GM04504 (cell line): ENCODE measurements around the gene PLEKHA3.
"Not testable (repeated sequence)": the region's sequence is repeated elsewhere in the genome, so short reads cannot be mapped to it uniquely, and the experiment has no call there.

Source experiments
- DNase-seq: peaks from one replicate; pipeline ENCODE4 v3.0.0-alpha.2; 2012; ENCODE audit warnings: low read depth

The PLEKHA3 gene

DNA sequence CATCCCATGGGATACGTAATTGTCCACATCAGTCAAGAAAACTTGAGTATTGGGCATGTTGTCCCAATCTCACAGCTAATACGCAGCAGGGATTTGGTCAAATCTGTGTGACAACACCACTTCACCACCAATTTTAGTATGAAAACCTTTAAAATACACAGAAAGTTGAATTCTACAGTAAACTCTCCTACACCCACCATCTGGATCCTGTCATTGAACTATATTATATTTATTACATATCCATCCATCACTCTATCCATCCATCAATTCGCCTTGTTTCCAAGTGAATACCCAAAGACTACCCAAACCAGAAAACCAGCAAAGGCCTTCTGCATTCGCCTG, 1.0 kb upstream of the PLEKHA3 start:
- DNase-seq, result no peak

DNA sequence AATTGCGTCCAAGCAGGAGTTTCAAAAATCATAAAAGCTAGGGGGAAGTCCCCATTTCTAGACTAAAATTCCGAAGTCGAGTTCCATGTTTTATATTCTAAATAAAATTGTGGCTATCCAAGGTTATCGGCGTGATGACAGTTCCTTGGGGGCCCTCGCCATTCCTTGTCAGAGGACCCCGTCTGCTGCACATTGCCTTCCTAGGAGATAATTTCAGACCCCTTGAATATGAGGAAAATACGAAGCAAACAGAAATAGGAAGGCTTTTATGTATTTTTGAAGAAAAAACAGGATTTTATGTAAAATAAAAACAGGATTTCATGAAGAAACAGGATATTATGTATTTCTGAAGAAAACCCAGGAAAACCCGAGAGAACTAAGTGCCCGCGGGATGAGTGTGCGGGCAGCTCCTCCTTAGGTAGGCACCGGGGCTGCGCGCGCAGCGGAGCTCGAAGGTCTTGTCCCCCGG, 465 bp upstream of the PLEKHA3 start:
- no peak for DNase-seq

- DNase-seq, result no peak
Measured at GRCh38 chr2:178482437-178482836, 2.2 kb downstream of the PLEKHA3 start.

- no peak for DNase-seq
Measured at GRCh38 chr2:178484245-178485041, 4.2 kb downstream of the PLEKHA3 start.

DNA sequence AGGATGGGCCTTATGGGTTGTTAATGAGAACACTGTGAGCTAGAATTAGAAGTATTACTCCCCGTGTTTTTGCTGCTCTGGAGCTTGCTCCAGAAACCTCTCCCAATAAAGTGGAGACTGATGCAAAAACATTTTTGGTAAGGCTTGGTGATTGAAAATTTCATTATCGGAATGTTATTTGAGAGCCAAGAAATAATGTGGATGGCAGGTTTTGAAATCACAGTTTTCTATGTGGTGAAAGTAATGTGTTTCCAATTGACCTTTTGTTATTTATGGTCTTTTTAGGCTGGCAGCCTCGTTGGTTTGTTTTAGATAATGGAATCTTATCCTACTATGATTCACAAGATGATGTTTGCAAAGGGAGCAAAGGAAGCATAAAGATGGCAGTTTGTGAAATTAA, 5.1 kb downstream of the PLEKHA3 start:
- no peak for DNase-seq

DNA sequence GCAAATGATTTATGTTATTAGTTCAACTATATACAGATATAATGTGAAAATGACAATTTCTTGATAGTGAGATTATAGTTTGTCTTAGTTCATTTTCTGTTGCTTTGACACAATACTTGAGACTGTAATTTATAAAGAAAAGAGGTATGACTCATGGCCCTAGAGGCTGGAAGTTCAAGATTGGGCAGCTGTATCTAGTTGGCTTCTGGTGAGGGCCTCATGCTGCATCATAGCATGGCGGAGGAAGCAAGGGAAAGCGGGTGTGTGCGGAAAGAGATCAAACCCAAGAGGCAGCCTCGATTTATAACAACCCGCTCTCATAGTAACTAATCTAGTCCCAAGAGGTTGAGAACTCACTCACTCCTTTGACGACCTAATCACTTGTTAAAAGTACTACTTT, 11.4 kb downstream of the PLEKHA3 start:
- no peak for DNase-seq

DNA sequence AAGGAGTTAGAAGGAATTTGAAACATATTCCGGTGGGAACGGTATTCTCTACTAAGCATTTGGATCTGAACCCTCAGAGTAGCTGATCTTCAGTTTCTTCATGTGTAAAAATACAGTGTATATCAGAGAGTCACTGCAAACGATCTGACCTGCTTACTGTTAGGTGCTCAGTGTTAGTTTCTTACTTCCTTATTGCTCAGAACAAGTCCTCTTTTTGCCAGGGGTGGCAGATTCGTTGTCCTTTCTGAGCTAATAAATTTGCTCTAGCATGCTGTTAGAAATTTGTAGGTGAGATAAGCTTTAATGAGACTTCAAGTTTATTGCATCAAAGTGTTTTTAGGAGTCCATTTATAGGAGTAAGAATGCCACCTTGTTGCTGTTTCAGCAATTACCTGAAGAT, 15.8 kb downstream of the PLEKHA3 start:
- no peak for DNase-seq

- no peak for DNase-seq
Measured at GRCh38 chr2:178498137-178498536, 17.9 kb downstream of the PLEKHA3 start.

GRCh38 chr2:178499640-178500039, 19.4 kb downstream of the PLEKHA3 start:
- DNase-seq, result no peak

- no peak for DNase-seq
Measured at GRCh38 chr2:178502751-178503150, 22.5 kb downstream of the PLEKHA3 start.

- no peak for DNase-seq
Measured at GRCh38 chr2:178506101-178506500, 25.8 kb downstream of the PLEKHA3 start.

DNA sequence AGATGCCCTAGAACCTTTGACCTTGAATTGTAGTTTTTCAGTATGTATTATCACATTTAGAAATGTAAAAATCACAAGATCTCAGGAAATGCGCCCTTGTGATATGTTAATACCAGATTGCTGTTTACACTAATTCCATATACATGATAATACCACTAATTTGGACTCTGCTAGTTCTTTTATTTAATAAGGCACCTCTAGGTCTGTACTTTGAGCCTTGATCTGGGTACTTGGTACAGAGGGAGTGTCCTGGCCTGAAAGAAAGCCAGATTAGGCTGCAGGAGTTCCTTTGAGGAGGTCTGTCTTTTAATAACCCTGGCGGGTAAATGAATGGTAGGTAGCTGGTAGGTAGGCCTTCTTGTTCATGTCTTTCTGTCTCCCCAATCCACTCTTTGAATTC, 26.3 kb downstream of the PLEKHA3 start:
- no peak for DNase-seq

DNA sequence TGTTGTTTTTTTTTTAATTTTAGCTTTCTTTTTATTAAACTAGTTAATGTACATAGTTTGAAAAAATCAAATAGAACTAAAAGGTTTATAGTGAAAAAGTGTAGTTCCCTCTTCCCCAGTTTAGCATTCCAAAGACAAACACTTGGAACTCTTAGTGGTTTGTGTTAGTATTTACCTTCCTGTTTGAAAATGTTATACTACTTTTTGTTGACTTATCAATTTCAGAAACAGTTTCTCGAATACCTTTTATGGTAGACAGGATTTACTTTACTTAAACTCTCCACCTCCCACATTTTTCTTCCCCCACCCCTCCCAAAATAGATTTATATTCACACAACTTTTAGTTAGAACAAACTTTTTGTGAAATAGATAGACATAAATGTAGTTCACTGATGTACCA, 26.7 kb downstream of the PLEKHA3 start:
- DNase-seq, result no peak

DNA sequence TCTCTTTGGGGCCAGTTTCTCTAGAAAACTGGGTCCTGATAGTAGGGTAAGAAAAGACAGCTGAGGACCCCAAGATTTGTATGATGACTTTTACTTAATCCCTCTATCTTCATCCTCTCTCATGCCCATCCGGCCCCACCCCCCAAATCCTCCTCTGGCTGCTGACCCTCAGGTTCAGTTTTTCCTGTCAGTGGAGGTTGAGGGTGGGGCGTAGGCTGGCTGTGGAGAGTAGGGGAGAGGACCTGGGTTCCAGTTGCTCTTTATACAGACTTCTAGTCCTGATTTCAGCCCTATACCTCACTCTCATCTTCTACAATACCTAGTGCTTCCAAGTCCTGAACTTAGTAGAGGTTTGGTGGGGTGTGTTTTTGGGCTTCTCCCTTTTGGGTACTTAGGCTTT, 28.4 kb downstream of the PLEKHA3 start:
- no peak for DNase-seq

- no peak for DNase-seq
Measured at GRCh38 chr2:178510384-178510783, 30.1 kb downstream of the PLEKHA3 start.

DNA sequence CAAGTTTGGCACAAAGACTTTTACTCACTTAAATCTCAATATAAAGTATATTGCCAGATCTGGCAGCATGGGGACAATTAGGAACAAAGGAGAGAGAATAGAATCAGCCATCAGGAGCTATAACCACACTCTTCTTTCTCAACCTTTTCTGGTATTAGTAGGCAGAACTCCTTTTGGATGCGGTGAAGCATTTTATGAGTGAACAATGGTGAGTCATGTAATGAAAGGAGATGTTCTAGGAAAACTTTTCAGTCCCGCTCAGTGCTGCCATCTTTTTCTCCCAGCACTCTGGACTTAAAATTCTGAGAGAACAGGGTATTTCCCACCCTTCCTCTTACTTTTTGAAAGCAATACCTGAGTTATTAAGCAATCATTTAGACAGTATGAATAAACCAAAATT, 32.2 kb downstream of the PLEKHA3 start:
- no peak for DNase-seq

DNA sequence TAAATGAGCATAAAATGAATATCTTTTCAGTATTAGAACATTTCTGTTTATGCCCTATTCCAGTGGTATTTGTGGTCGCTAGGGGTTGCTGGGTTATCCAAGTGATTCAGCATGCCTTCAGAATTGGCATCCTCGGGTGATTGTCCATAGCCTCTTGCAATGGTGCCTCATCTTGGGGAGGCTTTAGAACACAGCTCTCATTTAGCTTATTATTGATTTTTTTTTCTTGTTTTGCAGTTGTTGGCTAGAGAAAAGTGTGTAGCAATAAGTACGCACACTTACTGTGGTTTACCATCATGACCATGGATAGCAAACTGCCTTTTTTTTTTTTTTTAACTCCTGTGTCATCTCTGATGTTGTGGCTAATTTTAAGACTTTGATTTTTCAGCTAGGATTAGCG, 33.6 kb downstream of the PLEKHA3 start:
- DNase-seq, result no peak

- peak; percentile 20 for DNase-seq
Measured at GRCh38 chr2:178514664-178515063, 34.4 kb downstream of the PLEKHA3 start.

- DNase-seq, result peak; percentile 29
Measured at GRCh38 chr2:178517496-178517895, 37.2 kb downstream of the PLEKHA3 start.

DNA sequence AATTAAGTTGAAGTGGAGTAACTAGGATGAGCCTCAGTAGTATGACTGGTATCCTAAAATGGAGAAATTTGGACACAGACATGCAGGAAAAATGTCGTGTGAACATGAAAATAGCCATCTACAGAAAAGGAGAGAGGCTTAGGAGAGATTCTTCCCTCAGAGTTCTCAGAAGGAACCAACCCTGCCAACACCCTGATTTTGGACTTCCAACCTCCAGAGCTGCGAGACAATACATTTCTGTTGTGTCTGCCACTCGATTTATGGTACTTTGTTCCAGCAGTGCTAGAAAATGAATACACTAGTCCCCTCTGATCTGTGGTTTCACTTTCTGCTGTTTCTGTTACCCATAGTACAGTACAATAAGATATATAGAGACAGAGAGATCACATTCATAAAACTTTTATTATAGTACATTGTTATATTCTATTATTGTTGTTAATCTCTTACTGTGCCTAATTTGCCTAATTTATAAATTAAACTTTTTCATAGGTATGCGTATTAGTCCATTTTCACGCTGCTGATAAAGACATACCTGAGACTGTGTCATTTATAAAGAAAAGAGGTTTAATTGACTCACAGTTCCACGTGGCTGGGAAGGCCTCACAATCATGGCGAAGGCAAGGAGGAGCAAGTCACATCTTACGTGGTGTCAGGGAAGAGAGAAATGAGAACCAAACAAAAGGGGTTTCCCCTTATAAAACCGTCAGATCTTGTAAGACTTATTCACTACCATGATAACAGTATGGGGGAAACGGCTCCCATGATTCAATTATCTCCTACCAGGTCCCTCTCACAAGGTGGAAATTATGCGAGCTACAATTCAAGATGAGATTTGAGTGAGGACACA, 41.3 kb downstream of the PLEKHA3 start:
- DNase-seq, result no peak

GRCh38 chr2:178522950-178523595, 42.8 kb downstream of the PLEKHA3 start:
- peak; percentile 60 for DNase-seq

DNA sequence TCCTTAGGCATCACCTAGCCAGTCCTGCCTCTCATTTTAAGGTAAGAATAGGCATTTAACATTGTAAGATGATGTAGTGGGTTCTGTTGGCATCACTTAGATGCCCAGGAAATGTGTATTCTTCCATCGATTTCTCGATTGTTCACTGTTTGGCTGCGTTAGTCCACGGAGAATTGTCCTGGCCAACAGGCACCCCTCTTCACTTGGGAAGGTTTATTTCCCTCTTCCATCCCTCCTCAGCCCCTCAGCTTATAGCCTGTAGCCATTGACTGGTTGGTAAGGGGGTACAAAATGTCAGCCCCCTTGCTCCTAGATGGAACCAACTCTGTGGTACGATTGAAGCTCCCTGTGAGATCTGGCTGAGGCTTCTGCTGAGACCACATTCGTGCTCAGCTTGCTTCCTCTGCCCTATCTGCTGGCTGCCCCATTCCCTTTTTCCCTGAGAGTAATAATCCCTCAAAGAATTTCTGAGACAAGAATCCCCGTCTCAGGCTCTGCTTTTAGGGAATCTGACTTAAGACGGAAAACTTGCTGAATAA, 43.4 kb downstream of the PLEKHA3 start:
- DNase-seq, result no peak

- not testable (repeated sequence) for DNase-seq
Measured at GRCh38 chr2:178525010-178525409, 44.8 kb downstream of the PLEKHA3 start.
